Measurements from ENCODE around the gene VASH1.
"Not testable (repeated sequence)": the region's sequence is repeated elsewhere in the genome, so short reads cannot be mapped to it uniquely, and the experiment has no call there.

Gene VASH1

GRCh38 chr14:76726551-76726970 lies 34.7 kb upstream of the VASH1 start:
- DNase-seq (ENCODE audit: low read depth), result no peak
- TF ChIP-seq CTCF (conservative IDR thresholded peaks at IDR 0.05; ENCODE audit: control insufficient read depth, insufficient read depth, low read depth, low read length), result no peak
- H3K4me3 ChIP-seq (ENCODE audit: control insufficient read depth, low read depth, low read length), result no peak overlapping the region

- no peak for DNase-seq (ENCODE audit: low read depth)
These were observed 33.9 kb upstream of the VASH1 start for GRCh38 chr14:76727384-76727783.

GRCh38 chr14:76727901-76728300 lies 33.4 kb upstream of the VASH1 start:
- no peak overlapping the region for H3K4me3 ChIP-seq (ENCODE audit: control insufficient read depth, low read depth, low read length)
- no peak for DNase-seq (ENCODE audit: low read depth)
- no peak for TF ChIP-seq CTCF (conservative IDR thresholded peaks at IDR 0.05; ENCODE audit: control insufficient read depth, insufficient read depth, low read depth, low read length)

More at GRCh38 chr14:76727384-76727783, 33.9 kb upstream of the VASH1 start:
- no peak for TF ChIP-seq CTCF (conservative IDR thresholded peaks at IDR 0.05; ENCODE audit: control insufficient read depth, insufficient read depth, low read depth, low read length)
- no peak overlapping the region for H3K4me3 ChIP-seq (ENCODE audit: control insufficient read depth, low read depth, low read length)

GRCh38 chr14:76729258-76729657 lies 32.0 kb upstream of the VASH1 start:
- no peak overlapping the region for H3K4me3 ChIP-seq (ENCODE audit: control insufficient read depth, low read depth, low read length)
- no peak for DNase-seq (ENCODE audit: low read depth)
- TF ChIP-seq CTCF (conservative IDR thresholded peaks at IDR 0.05; ENCODE audit: control insufficient read depth, insufficient read depth, low read depth, low read length), result no peak

GRCh38 chr14:76729953-76730505 lies 31.2 kb upstream of the VASH1 start:
- no peak for DNase-seq (ENCODE audit: low read depth)
- H3K4me3 ChIP-seq (ENCODE audit: control insufficient read depth, low read depth, low read length), result no peak overlapping the region
- no peak for TF ChIP-seq CTCF (conservative IDR thresholded peaks at IDR 0.05; ENCODE audit: control insufficient read depth, insufficient read depth, low read depth, low read length)

- H3K4me3 ChIP-seq (ENCODE audit: control insufficient read depth, low read depth, low read length); DNase-seq (ENCODE audit: low read depth): not testable (repeated sequence)
These were observed 26.8 kb upstream of the VASH1 start for GRCh38 chr14:76734501-76734900.

GRCh38 chr14:76736514-76736913 lies 24.8 kb upstream of the VASH1 start:
- TF ChIP-seq CTCF (conservative IDR thresholded peaks at IDR 0.05; ENCODE audit: control insufficient read depth, insufficient read depth, low read depth, low read length), result no peak
- H3K4me3 ChIP-seq (ENCODE audit: control insufficient read depth, low read depth, low read length), result no peak overlapping the region
- DNase-seq (ENCODE audit: low read depth), result no peak

All from fibroblast of mammary gland (primary cell).